HG03354 (cell line): ENCODE results near the gene MORN4.

Experiments used
- ATAC-seq: cut with Tn5 transposase; IDR thresholded peaks from one replicate; pipeline ENCODE4 v1.9.1; 2021; ENCODE audit warnings: mild to moderate bottlenecking; ENCODE audit not compliant: unreplicated experiment, poor library complexity, severe bottlenecking

Gene MORN4

GRCh38 chr10:97599272-97599619 is 34.1 kb downstream of the MORN4 start:
- ATAC-seq = no peak

GRCh38 chr10:97598407-97599271 is 34.7 kb downstream of the MORN4 start:
- no peak for ATAC-seq

- ATAC-seq = no peak
Measured at GRCh38 chr10:97597778-97598177, 35.5 kb downstream of the MORN4 start.

GRCh38 chr10:97596101-97597082 is 36.9 kb downstream of the MORN4 start:
- ATAC-seq = no peak

- no peak for ATAC-seq
Measured at GRCh38 chr10:97593421-97593820, 39.9 kb downstream of the MORN4 start.

- ATAC-seq = no peak
Measured at GRCh38 chr10:97590748-97591495, 42.4 kb downstream of the MORN4 start.

- ATAC-seq = no peak
Measured at GRCh38 chr10:97590082-97590747, 43.1 kb downstream of the MORN4 start.

- ATAC-seq = no peak
Measured at GRCh38 chr10:97589479-97589878, 43.8 kb downstream of the MORN4 start, which contains the start of gene C10orf62. C10orf62 (plus strand) TSS chr10:97589721; CDS start chr10:97589898, 177 bp downstream.

GRCh38 chr10:97587183-97587582 is 46.1 kb downstream of the MORN4 start:
- ATAC-seq = no peak

- ATAC-seq = no peak
Measured at GRCh38 chr10:97585439-97585811, 47.9 kb downstream of the MORN4 start.

- ATAC-seq = no peak
Measured at GRCh38 chr10:97584798-97585438, 48.4 kb downstream of the MORN4 start.

- ATAC-seq = peak; percentile 77
Measured at GRCh38 chr10:97584060-97584797, 49.1 kb downstream of the MORN4 start, which contains the start of gene HOGA1. HOGA1 (plus strand) TSS chr10:97584389; CDS start chr10:97584704, 315 bp downstream.

- no peak for ATAC-seq
Measured at GRCh38 chr10:97583476-97583875, 49.8 kb downstream of the MORN4 start.

GRCh38 chr10:97582169-97582568 is 51.1 kb downstream of the MORN4 start:
- ATAC-seq = no peak

- ATAC-seq = no peak
Measured at GRCh38 chr10:97580421-97581367, 52.6 kb downstream of the MORN4 start.

GRCh38 chr10:97578171-97578844 is 55.0 kb downstream of the MORN4 start:
- ATAC-seq = no peak

GRCh38 chr10:97577701-97578100 is 55.6 kb downstream of the MORN4 start:
- ATAC-seq = no peak
